GM21526 (cell line): Measurements from ENCODE around the gene UVRAG.
A peak's percentile ranks its signal among the peaks of the same experiment; 100 is the strongest.

ENCODE experiments used
- ATAC-seq: cut with Tn5 transposase; IDR thresholded peaks from one replicate; pipeline ENCODE4 v1.9.1; 2021; ENCODE audit warnings: moderate library complexity; ENCODE audit not compliant: unreplicated experiment, low FRiP score

Gene UVRAG

GRCh38 chr11:75814677-75815344, at the start of gene UVRAG:
TSS of gene UVRAG (plus strand) at chr11:75815210. CDS start at chr11:75815408, 198 bp downstream.
- peak; percentile 70 for ATAC-seq

- no peak for ATAC-seq
These were observed 48.4 kb upstream of the UVRAG start for GRCh38 chr11:75766443-75767227.

GRCh38 chr11:75767228-75767572, 47.8 kb upstream of the UVRAG start:
- no peak for ATAC-seq

GRCh38 chr11:75767793-75768111, 47.3 kb upstream of the UVRAG start:
- ATAC-seq: no peak

GRCh38 chr11:75768112-75768908, 46.7 kb upstream of the UVRAG start, which contains the start of gene DGAT2:
TSS of gene DGAT2 (plus strand) at chr11:75768778. CDS start at chr11:75768992, 214 bp downstream.
- ATAC-seq: peak; percentile 59

GRCh38 chr11:75768909-75769771, 45.9 kb upstream of the UVRAG start:
- no peak for ATAC-seq

GRCh38 chr11:75770102-75770501, 44.9 kb upstream of the UVRAG start:
- no peak for ATAC-seq

GRCh38 chr11:75771646-75772410, 43.2 kb upstream of the UVRAG start:
- no peak for ATAC-seq

- ATAC-seq: peak; percentile 71
These were observed 41.2 kb upstream of the UVRAG start for GRCh38 chr11:75773595-75774353.

GRCh38 chr11:75775056-75775455, 40.0 kb upstream of the UVRAG start:
- no peak for ATAC-seq

GRCh38 chr11:75776546-75776945, 38.5 kb upstream of the UVRAG start:
- ATAC-seq: no peak

- no peak for ATAC-seq
These were observed 37.4 kb upstream of the UVRAG start for GRCh38 chr11:75777461-75778110.

GRCh38 chr11:75778962-75779361, 36.0 kb upstream of the UVRAG start:
- ATAC-seq: no peak

GRCh38 chr11:75779960-75780359, 35.0 kb upstream of the UVRAG start:
- no peak for ATAC-seq

- ATAC-seq: no peak
These were observed 34.1 kb upstream of the UVRAG start for GRCh38 chr11:75780888-75781287.

- no peak for ATAC-seq
These were observed 33.7 kb upstream of the UVRAG start for GRCh38 chr11:75781296-75781695.

- ATAC-seq: no peak
These were observed 33.2 kb upstream of the UVRAG start for GRCh38 chr11:75781831-75782230.

- no peak for ATAC-seq
These were observed 32.3 kb upstream of the UVRAG start for GRCh38 chr11:75782540-75783263.
